Ishikawa (cell line): ENCODE measurements around the gene PLCB4.

ENCODE experiments used
- CEBPB ChIP-seq: IDR thresholded peaks from 2 replicates; pipeline ENCODE4 v1.6.1; 2012
- EGR1 ChIP-seq: IDR thresholded peaks from 2 replicates; pipeline ENCODE4 v1.6.1; 2012
- EP300 ChIP-seq: IDR thresholded peaks from 2 replicates; pipeline ENCODE4 v1.6.1; 2012; ENCODE audit warnings: borderline replicate concordance
- TF ChIP-seq, protein P1 (sequence below): IDR thresholded peaks from 2 replicates; pipeline ENCODE4 v1.6.1; 2012

DNA sequence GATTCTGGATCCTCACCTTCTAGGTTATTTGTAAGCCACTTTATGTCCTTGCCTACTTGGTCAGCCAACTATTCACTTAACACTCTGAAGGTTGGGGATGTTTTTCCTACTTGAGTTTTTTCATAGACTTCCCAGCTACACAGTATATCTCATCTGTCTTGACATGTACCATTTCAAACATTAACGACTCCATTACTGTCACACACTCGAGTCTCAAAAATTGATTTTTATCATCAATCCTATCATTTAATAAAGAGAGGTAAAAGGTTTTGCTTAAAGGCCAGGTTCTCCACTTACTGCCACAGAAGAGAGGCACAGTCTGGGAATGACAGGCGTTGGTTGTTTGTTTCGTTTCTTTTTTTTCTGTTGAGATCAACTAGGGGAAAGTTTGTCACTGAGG lies 407.3 kb downstream of the PLCB4 start:
- TF ChIP-seq EGR1 (no peak), EP300 (no peak), CEBPB (no peak)
- TF ChIP-seq, protein P1, sequence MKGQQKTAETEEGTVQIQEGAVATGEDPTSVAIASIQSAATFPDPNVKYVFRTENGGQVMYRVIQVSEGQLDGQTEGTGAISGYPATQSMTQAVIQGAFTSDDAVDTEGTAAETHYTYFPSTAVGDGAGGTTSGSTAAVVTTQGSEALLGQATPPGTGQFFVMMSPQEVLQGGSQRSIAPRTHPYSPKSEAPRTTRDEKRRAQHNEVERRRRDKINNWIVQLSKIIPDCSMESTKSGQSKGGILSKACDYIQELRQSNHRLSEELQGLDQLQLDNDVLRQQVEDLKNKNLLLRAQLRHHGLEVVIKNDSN = no peak
